Neural progenitor cell (in vitro differentiated cells): ENCODE data around the gene ZNF219.

Experiments used
- CTCF ChIP-seq: fragments of 200-600 bp; sonication (generic); IDR thresholded peaks from 2 replicates; pipeline ENCODE4 v1.5.1; 2017; ENCODE audit warnings: antibody characterized with exemption, mild to moderate bottlenecking
- EZH2 ChIP-seq: fragments of 200-600 bp; sonication (generic); IDR thresholded peaks from 2 replicates; pipeline ENCODE4 v1.6.1; 2017; ENCODE audit warnings: antibody characterized with exemption, mild to moderate bottlenecking, moderate library complexity
- EZH2phosphoT487 ChIP-seq: fragments of 200-600 bp; sonication (generic); IDR thresholded peaks from 2 replicates; pipeline ENCODE4 v1.6.1; 2017; ENCODE audit warnings: antibody characterized with exemption

DNA sequence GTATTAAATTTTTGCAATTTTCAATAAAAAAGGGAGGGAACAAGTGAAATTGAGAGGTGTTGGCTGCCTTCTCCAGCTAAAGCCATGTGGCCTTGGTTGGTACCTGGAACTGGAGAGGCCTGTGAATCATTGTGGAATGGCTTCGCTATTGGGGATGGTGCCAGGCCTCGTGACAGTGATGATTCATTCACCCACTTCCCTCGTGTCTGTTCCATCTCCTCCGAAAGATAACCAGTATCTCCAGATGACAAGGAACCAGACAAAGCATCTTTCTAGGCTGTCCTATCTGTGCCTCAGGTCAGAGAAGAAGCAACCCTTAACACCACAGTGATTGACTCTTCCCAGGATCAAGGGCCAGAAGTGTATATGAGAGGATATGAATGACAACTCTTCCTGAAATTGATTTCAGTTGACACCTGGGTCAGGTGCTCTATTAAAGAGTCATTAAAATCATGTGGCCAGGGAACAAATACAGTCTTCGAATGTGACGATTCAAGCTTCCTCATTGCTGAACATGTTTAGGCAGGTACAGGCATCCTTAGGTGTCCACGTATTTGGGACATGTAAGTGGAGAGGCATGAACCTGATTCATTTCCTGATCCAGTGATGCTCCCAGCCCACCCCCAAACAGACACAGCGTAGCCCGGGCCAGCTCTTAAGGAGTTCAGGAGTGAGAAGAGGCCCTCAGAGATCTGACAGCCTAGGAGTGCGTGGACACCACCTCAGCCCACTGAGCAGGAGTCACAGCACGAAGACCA is 56.6 kb downstream of the ZNF219 start, which contains the start of gene RNASE7:
- TF ChIP-seq CTCF (no peak), EZH2 (no peak), EZH2phosphoT487 (no peak)
